MM.1S (cell line): ENCODE results near the gene GGPS1.

ENCODE experiments used
- DNase-seq: peaks from one replicate; pipeline ENCODE4 v3.0.0-alpha.2; 2015
- H2AFZ ChIP-seq: fragments of 300-600 bp; sonication (generic); 2 replicates; pipeline ENCODE4 v1.6.0; 2016; ENCODE audit warnings: antibody characterized with exemption, low read length
- H3F3A ChIP-seq: fragments of 300-600 bp; sonication (generic); 2 replicates; pipeline ENCODE4 v1.6.1; 2016; ENCODE audit warnings: mild to moderate bottlenecking, antibody characterized with exemption, low read length, moderate library complexity, mixed read lengths; ENCODE audit not compliant: insufficient read depth
- H3K27ac ChIP-seq: fragments of 300-600 bp; sonication (generic); 2 replicates; pipeline ENCODE4 v1.5.1; 2016; ENCODE audit warnings: mild to moderate bottlenecking, low read length
- H3K27me3 ChIP-seq: fragments of 300-600 bp; sonication (generic); replicated peaks from 2 replicates; pipeline ENCODE4 v1.6.0; 2016; ENCODE audit warnings: low read length; ENCODE audit not compliant: insufficient read depth
- H3K36me3 ChIP-seq: fragments of 300-600 bp; sonication (generic); replicated peaks from 2 replicates; pipeline ENCODE4 v1.6.1; 2016; ENCODE audit warnings: mild to moderate bottlenecking, low read length, mixed read lengths; ENCODE audit not compliant: insufficient read depth
- H3K4me1 ChIP-seq: fragments of 300-600 bp; sonication (generic); 2 replicates; pipeline ENCODE4 v1.6.1; 2016; ENCODE audit warnings: low read length, mixed read lengths
- H3K4me2 ChIP-seq: fragments of 300-600 bp; sonication (generic); 2 replicates; pipeline ENCODE4 v1.6.0; 2016; ENCODE audit warnings: low read depth, low read length
- H3K4me3 ChIP-seq: fragments of 300-600 bp; sonication (generic); 2 replicates; pipeline ENCODE4 v1.5.1; 2016; ENCODE audit warnings: low read length, mixed read lengths
- H3K79me2 ChIP-seq: fragments of 300-600 bp; sonication (generic); 2 replicates; pipeline ENCODE4 v1.6.1; 2016; ENCODE audit warnings: mixed run types, low read length, mixed read lengths
- H3K9ac ChIP-seq: fragments of 300-600 bp; sonication (generic); 2 replicates; pipeline ENCODE4 v1.6.1; 2016; ENCODE audit warnings: low read length, mixed read lengths
- H3K9me2 ChIP-seq: fragments of 300-600 bp; sonication (generic); replicated peaks from 2 replicates; pipeline ENCODE4 v1.6.1; 2016; ENCODE audit warnings: mild to moderate bottlenecking, low read length, mixed read lengths; ENCODE audit not compliant: insufficient read depth
- H3K9me3 ChIP-seq: fragments of 300-600 bp; sonication (generic); replicated peaks from 2 replicates; pipeline ENCODE4 v1.6.1; 2016; ENCODE audit warnings: mild to moderate bottlenecking, low read length, mixed read lengths; ENCODE audit not compliant: insufficient read depth
- H4K20me1 ChIP-seq: fragments of 300-600 bp; sonication (generic); 2 replicates; pipeline ENCODE4 v1.6.1; 2016; ENCODE audit warnings: mild to moderate bottlenecking, low read length, moderate library complexity, mixed read lengths; ENCODE audit not compliant: insufficient read depth
- EZH2 ChIP-seq: fragments of 300-600 bp; sonication (generic); optimal IDR thresholded peaks from 2 replicates; pipeline ENCODE3; 2017; ENCODE audit warnings: low read depth, mild to moderate bottlenecking, antibody characterized with exemption, low read length, mixed read lengths
- EZH2phosphoT487 ChIP-seq: fragments of 300-600 bp; sonication (generic); IDR thresholded peaks from 2 replicates; pipeline ENCODE4 v1.6.1; 2018; ENCODE audit warnings: antibody characterized with exemption, low read length
- TF ChIP-seq, protein P1 (sequence below): fragments of 300-600 bp; sonication (generic); IDR thresholded peaks from 2 replicates; pipeline ENCODE4 v1.5.1; 2016; ENCODE audit warnings: antibody characterized with exemption, low read length, mixed read lengths

The GGPS1 gene

DNA sequence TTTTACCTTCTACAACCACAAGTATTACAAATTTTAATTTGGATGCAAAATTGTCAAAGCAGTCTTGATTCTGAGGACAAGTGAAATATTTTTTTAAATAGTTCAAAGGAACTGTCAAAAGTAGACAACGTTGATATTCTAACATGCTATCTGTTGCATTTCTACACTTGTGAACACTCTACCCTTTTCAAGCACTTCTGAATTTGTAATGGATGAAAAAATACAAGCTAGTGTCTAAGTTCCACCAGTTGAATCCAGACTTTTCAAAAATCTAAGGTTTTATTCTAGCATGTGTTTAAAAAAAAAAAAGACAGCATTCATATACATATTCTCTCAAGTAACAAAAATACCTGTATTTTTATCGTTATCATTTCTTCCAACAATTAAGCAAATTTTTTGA lies 2.5 kb upstream of the GGPS1 start:
- Histone ChIP-seq H3F3A (peaks cover 23% of the 10 kb centered on the region), H2AFZ (no peak overlapping the region), H3K9ac (peak overlapping the region; percentile 86; the same call in 1 of the 2 replicates), H3K9me3 (no peaks in the 10 kb centered on the region), H3K4me2 (peak overlapping the region; percentile 83), H3K9me2 (no peaks in the 10 kb centered on the region), H3K27me3 (no peaks in the 10 kb centered on the region), H3K4me1 (peaks cover 18% of the 10 kb centered on the region), H3K36me3 (no peaks in the 10 kb centered on the region), H3K79me2 (peaks cover 89% of the 10 kb centered on the region), H3K4me3 (peak overlapping the region; percentile 91), H4K20me1 (peaks cover 18% of the 10 kb centered on the region; the same call in 1 of the 2 replicates), H3K27ac (no peak overlapping the region)
- DNase-seq, result no peak
- TF ChIP-seq, protein P1, sequence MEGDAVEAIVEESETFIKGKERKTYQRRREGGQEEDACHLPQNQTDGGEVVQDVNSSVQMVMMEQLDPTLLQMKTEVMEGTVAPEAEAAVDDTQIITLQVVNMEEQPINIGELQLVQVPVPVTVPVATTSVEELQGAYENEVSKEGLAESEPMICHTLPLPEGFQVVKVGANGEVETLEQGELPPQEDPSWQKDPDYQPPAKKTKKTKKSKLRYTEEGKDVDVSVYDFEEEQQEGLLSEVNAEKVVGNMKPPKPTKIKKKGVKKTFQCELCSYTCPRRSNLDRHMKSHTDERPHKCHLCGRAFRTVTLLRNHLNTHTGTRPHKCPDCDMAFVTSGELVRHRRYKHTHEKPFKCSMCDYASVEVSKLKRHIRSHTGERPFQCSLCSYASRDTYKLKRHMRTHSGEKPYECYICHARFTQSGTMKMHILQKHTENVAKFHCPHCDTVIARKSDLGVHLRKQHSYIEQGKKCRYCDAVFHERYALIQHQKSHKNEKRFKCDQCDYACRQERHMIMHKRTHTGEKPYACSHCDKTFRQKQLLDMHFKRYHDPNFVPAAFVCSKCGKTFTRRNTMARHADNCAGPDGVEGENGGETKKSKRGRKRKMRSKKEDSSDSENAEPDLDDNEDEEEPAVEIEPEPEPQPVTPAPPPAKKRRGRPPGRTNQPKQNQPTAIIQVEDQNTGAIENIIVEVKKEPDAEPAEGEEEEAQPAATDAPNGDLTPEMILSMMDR, result no peak
- no peak for TF ChIP-seq EZH2phosphoT487
- TF ChIP-seq EZH2, result no peak

DNA sequence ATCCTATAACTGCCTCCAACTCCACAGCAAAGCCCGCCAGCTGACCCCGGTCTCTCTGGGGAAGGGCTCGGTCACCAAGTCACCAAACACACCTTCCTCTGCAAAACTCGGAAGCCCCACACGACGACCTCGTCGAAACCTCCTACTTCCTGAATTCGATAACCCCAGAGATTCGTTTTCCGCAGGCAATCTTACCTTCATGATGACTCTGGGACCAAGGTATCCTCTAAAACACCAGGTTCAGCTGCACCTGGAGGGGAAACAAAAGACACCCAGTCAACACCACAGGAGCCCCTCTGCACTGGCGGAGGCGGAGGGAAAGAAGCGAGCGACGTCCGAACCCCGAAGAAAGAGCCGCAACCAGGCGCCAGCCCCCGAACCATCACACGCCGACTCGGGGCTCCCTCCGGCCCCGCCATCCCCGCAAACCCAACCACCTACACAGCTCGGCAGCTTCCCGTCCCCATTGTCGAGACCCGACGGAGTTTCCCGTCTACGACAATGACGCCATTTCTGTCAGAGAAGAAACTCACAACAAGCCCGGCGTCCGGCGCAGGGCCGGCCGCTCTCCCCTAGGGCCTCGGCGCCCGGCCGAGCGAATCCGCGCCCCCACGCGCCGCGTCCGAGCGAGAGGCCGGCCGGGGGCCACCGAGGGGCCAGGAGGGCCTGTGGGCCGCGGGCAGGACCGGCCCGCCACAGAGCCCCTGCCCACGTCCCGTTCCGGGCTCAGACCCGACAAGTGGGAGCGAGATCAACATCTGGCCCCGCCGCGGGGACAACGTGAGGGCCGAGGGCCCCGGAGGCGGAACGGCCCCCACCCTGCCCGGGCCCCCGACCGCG lies 1.4 kb upstream of the GGPS1 start:
- peak overlapping the region; percentile 86 for H3K9ac ChIP-seq
- peaks cover 20% of the 10 kb centered on the region for H3K4me1 ChIP-seq
- peak; percentile 64 for DNase-seq
- peak overlapping the region; percentile 67 for H2AFZ ChIP-seq
- H3K9me2 ChIP-seq, result no peaks in the 10 kb centered on the region
- peak overlapping the region; percentile 83 for H3K4me2 ChIP-seq
- peaks cover 23% of the 10 kb centered on the region for H3F3A ChIP-seq
- H4K20me1 ChIP-seq, result peaks cover 18% of the 10 kb centered on the region; the same call in 1 of the 2 replicates
- peaks cover 89% of the 10 kb centered on the region for H3K79me2 ChIP-seq
- H3K27me3 ChIP-seq, result no peaks in the 10 kb centered on the region
- peak overlapping the region; percentile 79; the same call in 1 of the 2 replicates for H3K27ac ChIP-seq
- H3K4me3 ChIP-seq, result peak overlapping the region; percentile 91
- no peaks in the 10 kb centered on the region for H3K36me3 ChIP-seq
- H3K9me3 ChIP-seq, result no peaks in the 10 kb centered on the region
- TF ChIP-seq EZH2, result no peak
- TF ChIP-seq, protein P1, result no peak
- TF ChIP-seq EZH2phosphoT487, result no peak

DNA sequence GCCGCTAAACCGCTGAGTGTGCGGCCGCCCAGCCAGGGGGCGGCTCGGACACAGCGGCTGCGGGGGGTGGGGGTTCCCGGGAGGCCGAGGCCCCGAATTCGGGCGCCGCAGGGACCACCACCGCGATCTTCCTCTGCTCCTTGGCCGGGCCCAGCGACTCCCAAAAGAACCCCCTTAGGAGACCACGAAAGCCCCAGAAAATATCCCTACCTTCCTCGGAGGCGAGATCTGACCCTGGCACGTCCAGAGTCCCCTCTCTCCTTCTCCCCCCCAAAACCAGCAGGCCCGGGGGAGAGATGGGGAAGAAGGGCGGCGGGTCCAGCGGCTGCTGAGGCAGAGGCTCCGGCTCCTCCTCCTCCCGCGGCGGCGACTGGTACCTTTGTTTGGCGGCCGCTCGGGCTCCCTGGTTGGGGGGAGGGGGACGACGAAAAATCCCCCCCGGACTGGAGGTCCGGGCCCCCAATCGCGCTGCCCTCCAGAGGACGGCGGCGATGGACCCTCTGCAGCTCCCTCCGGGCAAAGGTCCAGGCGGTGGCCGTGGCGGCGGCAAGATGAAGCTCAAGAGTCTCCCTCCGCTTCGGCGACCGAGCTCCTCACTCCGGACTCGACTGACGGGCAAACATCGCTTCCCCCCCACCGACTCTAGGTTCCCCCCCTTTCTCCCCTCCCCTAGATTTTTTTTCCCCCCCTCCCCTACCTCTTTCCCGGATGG lies 655 bp upstream of the GGPS1 start, which contains the start of gene ARID4B:
Gene ARID4B (minus strand): TSS at position 621 of the 712 bp plus-strand sequence. CDS start 1,260 bp downstream, outside the sequence.
- Histone ChIP-seq H3K36me3 (no peaks in the 10 kb centered on the region), H3K4me3 (peak within 1 kb of the TSS; percentile 91), H3K4me1 (peaks cover 20% of the 10 kb centered on the region), H3K79me2 (peaks cover 89% of the 10 kb centered on the region), H4K20me1 (peaks cover 18% of the 10 kb centered on the region; the same call in 1 of the 2 replicates), H3K9me3 (no peaks in the 10 kb centered on the region), H3K27ac (peak within 1 kb of the TSS; percentile 81), H3K27me3 (no peaks in the 10 kb centered on the region), H3K9me2 (no peaks in the 10 kb centered on the region), H3F3A (peaks cover 23% of the 10 kb centered on the region), H3K9ac (peak within 1 kb of the TSS; percentile 86), H3K4me2 (peak within 1 kb of the TSS; percentile 85), H2AFZ (peak within 1 kb of the TSS; percentile 81)
- DNase-seq, result no peak
- TF ChIP-seq EZH2phosphoT487 (no peak), EZH2 (no peak)
- TF ChIP-seq, protein P1, result no peak
